VCaP (cell line): ENCODE measurements around the gene ARRDC2.

Experiments
- H3K27ac ChIP-seq: fragments of 450-650 bp; 2 replicates; pipeline ENCODE4 v1.5.1; 2017
- CTCF ChIP-seq: fragments of 450-650 bp; conservative IDR thresholded peaks from 2 replicates; pipeline ENCODE4 v1.5.1; 2017; ENCODE audit warnings: mild to moderate bottlenecking, moderate library complexity

The ARRDC2 gene

GRCh38 chr19:18010149-18010548 is 2.2 kb downstream of the ARRDC2 start:
- TF ChIP-seq CTCF: no peak
- H3K27ac ChIP-seq: no peak overlapping the region

GRCh38 chr19:18013210-18014111 is 5.5 kb downstream of the ARRDC2 start:
- no peak for TF ChIP-seq CTCF
- no peak overlapping the region for H3K27ac ChIP-seq

GRCh38 chr19:18014197-18014596 is 6.2 kb downstream of the ARRDC2 start:
- no peak for TF ChIP-seq CTCF

GRCh38 chr19:18016209-18016910 is 8.4 kb downstream of the ARRDC2 start:
- no peak for TF ChIP-seq CTCF
- no peak overlapping the region for H3K27ac ChIP-seq

More at GRCh38 chr19:18014197-18014596, 6.2 kb downstream of the ARRDC2 start:
- no peak overlapping the region for H3K27ac ChIP-seq

GRCh38 chr19:18017275-18018083 is 9.5 kb downstream of the ARRDC2 start:
- H3K27ac ChIP-seq: no peak overlapping the region

GRCh38 chr19:18020212-18021085 is 12.5 kb downstream of the ARRDC2 start:
- no peak overlapping the region for H3K27ac ChIP-seq
- no peak for TF ChIP-seq CTCF

More at GRCh38 chr19:18017275-18018083, 9.5 kb downstream of the ARRDC2 start:
- TF ChIP-seq CTCF: no peak
